SK-N-SH treated with all-trans-retinoic acid at 6 μM for 48 hours (cell line): ENCODE measurements around the gene MAMSTR.
A peak's percentile ranks its signal among the peaks of the same experiment; 100 is the strongest.

Experiments
- ATAC-seq: fragments of 200-7000 bp; cut with Tn5 transposase; 3 replicates; pipeline ENCODE4 v1.9.1; 2020; ENCODE audit warnings: mild to moderate bottlenecking, moderate library complexity
- ARNTL ChIP-seq: fragments of 450-650 bp; formaldehyde crosslinking; IDR thresholded peaks from 2 replicates; pipeline ENCODE4 v1.5.0; 2020; ENCODE audit warnings: low read depth, mild to moderate bottlenecking, moderate library complexity, borderline replicate concordance
- CSDC2 ChIP-seq: fragments of 250-450 bp; sonication (Bioruptor Pico); IDR thresholded peaks from 2 replicates; pipeline ENCODE4 v1.5.0; 2020; ENCODE audit warnings: mild to moderate bottlenecking, moderate library complexity
- GLIS3 ChIP-seq: fragments of 250-450 bp; sonication (Bioruptor Pico); IDR thresholded peaks from 2 replicates; pipeline ENCODE4 v1.5.0; 2020; ENCODE audit warnings: mild to moderate bottlenecking, moderate library complexity
- ISL1 ChIP-seq: fragments of 250-450 bp; sonication (Bioruptor Pico); IDR thresholded peaks from 2 replicates; pipeline ENCODE4 v2.1.2; 2022; ENCODE audit warnings: mild to moderate bottlenecking, moderate library complexity
- OSR1 ChIP-seq: fragments of 250-450 bp; sonication (Bioruptor Pico); IDR thresholded peaks from 2 replicates; pipeline ENCODE4 v1.8.0; 2022; ENCODE audit warnings: moderate library complexity, mild to moderate bottlenecking, inconsistent platforms
- PPARA ChIP-seq: fragments of 250-450 bp; sonication (Bioruptor Pico); IDR thresholded peaks from 2 replicates; pipeline ENCODE4 v1.5.0; 2020; ENCODE audit warnings: mild to moderate bottlenecking, borderline replicate concordance
- RARB ChIP-seq: fragments of 250-450 bp; sonication (Bioruptor Pico); IDR thresholded peaks from 2 replicates; pipeline ENCODE4 v1.8.0; 2021; ENCODE audit warnings: mild to moderate bottlenecking, moderate library complexity
- SNAI2 ChIP-seq: fragments of 250-450 bp; sonication (Bioruptor Pico); IDR thresholded peaks from 2 replicates; pipeline ENCODE4 v1.5.0; 2020; ENCODE audit warnings: mild to moderate bottlenecking, moderate library complexity
- TCF4 ChIP-seq: fragments of 250-450 bp; sonication (Bioruptor Pico); IDR thresholded peaks from 2 replicates; pipeline ENCODE4 v1.8.0; 2021; ENCODE audit warnings: mild to moderate bottlenecking, moderate library complexity, borderline replicate concordance
- TOX ChIP-seq: fragments of 250-450 bp; sonication (Bioruptor Pico); IDR thresholded peaks from 2 replicates; pipeline ENCODE4 v1.8.0; 2021; ENCODE audit warnings: mild to moderate bottlenecking, moderate library complexity, borderline replicate concordance
- ZC3H10 ChIP-seq: fragments of 250-450 bp; sonication (Bioruptor Pico); IDR thresholded peaks from 2 replicates; pipeline ENCODE4 v1.5.1; 2021; ENCODE audit warnings: mild to moderate bottlenecking, moderate library complexity
- ZFP3 ChIP-seq: fragments of 250-450 bp; sonication (Bioruptor Pico); IDR thresholded peaks from 2 replicates; pipeline ENCODE4 v1.5.0; 2020; ENCODE audit warnings: mild to moderate bottlenecking, moderate library complexity
- ZFP30 ChIP-seq: fragments of 450-650 bp; formaldehyde crosslinking; IDR thresholded peaks from 2 replicates; pipeline ENCODE4 v1.5.0; 2022; ENCODE audit warnings: mild to moderate bottlenecking, moderate library complexity
- ZNF565 ChIP-seq: fragments of 450-650 bp; formaldehyde crosslinking; conservative IDR thresholded peaks from 2 replicates; pipeline ENCODE4 v1.5.0; 2020; ENCODE audit warnings: low read depth, mild to moderate bottlenecking, moderate library complexity
- ZNF70 ChIP-seq: fragments of 450-650 bp; formaldehyde crosslinking; IDR thresholded peaks from 2 replicates; pipeline ENCODE4 v1.5.0; 2020; ENCODE audit warnings: mild to moderate bottlenecking, moderate library complexity
- TF ChIP-seq, protein P1 (sequence below): fragments of 250-450 bp; sonication (Bioruptor Pico); IDR thresholded peaks from 2 replicates; pipeline ENCODE4 v1.5.1; 2021; ENCODE audit warnings: mild to moderate bottlenecking, moderate library complexity
- TF ChIP-seq, protein P2 (sequence below): fragments of 250-450 bp; sonication (Bioruptor Pico); IDR thresholded peaks from 2 replicates; pipeline ENCODE4 v1.5.1; 2020; ENCODE audit warnings: low read depth, mild to moderate bottlenecking, moderate library complexity

Gene MAMSTR

DNA sequence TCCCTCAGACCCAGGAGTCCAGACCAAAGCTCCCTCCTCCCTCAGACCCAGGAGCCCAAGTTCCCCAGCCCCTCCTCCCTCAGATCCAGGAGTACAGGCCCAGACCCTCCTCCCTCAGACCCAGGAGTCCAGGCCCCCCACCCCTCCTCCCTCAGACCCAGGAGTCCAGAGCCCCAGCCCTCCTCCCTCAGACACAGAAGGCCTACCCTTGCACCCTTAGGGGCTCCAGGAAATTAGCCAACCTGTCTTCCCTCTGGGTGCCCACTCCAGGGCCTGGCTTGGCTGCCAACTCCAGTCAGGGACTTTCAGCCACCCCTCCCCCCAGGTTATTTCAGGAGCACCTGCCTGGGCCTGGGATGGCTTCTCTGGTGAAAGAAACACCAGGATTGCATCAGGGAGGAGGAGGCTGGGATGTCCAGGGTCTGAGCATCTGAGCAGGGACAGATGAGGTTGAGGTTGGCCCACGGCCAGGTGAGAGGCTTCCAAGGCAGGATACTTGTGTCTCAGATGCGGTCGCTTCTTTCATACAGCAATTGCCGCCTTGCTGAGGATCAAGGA is 35.6 kb upstream of the MAMSTR start, which contains the start of gene FGF21:
Gene FGF21 (plus strand): TSS at position 441 of the 558 bp plus-strand sequence. CDS start 713 bp downstream, outside the sequence.
- no peak for TF ChIP-seq PPARA (CRISPR knock-in tag)
- no peak for ATAC-seq

- TF ChIP-seq ZC3H10 (CRISPR knock-in tag) (no peak), GLIS3 (CRISPR knock-in tag) (no peak), SNAI2 (CRISPR knock-in tag) (no peak), TOX (CRISPR knock-in tag) (no peak), ZNF565 (CRISPR knock-in tag) (no peak), ZFP3 (no peak), ZNF70 (CRISPR knock-in tag) (no peak), ZFP30 (CRISPR knock-in tag) (no peak)
- TF ChIP-seq, protein P1, sequence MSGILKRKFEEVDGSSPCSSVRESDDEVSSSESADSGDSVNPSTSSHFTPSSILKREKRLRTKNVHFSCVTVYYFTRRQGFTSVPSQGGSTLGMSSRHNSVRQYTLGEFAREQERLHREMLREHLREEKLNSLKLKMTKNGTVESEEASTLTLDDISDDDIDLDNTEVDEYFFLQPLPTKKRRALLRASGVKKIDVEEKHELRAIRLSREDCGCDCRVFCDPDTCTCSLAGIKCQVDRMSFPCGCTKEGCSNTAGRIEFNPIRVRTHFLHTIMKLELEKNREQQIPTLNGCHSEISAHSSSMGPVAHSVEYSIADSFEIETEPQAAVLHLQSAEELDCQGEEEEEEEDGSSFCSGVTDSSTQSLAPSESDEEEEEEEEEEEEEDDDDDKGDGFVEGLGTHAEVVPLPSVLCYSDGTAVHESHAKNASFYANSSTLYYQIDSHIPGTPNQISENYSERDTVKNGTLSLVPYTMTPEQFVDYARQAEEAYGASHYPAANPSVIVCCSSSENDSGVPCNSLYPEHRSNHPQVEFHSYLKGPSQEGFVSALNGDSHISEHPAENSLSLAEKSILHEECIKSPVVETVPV (CRISPR knock-in tag), result no peak
- TF ChIP-seq, protein P2, sequence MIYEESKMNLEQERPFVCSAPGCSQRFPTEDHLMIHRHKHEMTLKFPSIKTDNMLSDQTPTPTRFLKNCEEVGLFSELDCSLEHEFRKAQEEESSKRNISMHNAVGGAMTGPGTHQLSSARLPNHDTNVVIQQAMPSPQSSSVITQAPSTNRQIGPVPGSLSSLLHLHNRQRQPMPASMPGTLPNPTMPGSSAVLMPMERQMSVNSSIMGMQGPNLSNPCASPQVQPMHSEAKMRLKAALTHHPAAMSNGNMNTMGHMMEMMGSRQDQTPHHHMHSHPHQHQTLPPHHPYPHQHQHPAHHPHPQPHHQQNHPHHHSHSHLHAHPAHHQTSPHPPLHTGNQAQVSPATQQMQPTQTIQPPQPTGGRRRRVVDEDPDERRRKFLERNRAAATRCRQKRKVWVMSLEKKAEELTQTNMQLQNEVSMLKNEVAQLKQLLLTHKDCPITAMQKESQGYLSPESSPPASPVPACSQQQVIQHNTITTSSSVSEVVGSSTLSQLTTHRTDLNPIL (CRISPR knock-in tag), result no peak
- TF ChIP-seq, all 23 proteins: peak for 0
- peak; percentile 82 for ATAC-seq
Observed at GRCh38 chr19:48752496-48753365, 33.2 kb upstream of the MAMSTR start, which contains the start of gene FUT1. Gene FUT1 (minus strand): TSS chr19:48752641. CDS start chr19:48751281, 1,360 bp downstream.

DNA sequence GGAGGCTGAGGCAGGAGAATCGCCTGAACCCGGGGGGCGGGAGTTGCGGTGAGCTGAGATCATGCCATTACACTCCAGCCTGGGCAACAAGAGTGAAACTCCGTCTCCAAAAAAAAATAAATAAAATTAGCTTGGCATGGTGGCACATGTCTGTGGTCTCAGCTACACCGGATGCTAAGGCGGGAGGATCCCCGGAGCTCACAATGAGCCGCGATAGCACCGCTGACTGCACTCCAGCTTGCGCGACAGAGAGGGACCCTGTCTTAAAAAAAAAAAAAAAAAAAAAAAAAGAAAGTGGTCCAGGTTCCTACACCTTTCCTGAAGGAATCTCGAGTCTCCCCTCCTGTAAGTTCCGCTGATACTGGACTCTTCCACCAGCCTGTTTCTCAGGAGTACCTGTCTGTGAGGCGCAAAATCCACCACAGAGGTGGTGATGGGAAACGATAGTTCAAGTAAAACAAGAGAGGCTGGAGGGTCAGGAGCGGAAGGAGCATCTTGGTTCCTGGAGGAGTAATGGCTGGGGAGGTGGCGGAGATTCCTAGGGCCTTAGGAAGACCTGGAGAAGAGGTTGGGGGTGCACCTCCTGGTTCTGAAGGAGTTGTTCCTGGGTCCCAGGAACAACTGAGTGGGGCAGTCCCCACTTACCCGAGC is 32.4 kb upstream of the MAMSTR start:
- no peak for TF ChIP-seq ZFP30 (CRISPR knock-in tag)
- TF ChIP-seq ISL1 (CRISPR knock-in tag), result no peak
- no peak for TF ChIP-seq PPARA (CRISPR knock-in tag)
- no peak for TF ChIP-seq CSDC2 (CRISPR knock-in tag)
- TF ChIP-seq OSR1 (CRISPR knock-in tag), result no peak
- TF ChIP-seq, protein P1 (CRISPR knock-in tag), result no peak
- no peak for TF ChIP-seq ZFP3
- no peak for TF ChIP-seq TCF4 (CRISPR knock-in tag)
- TF ChIP-seq, all 23 proteins: peak for 0
- ATAC-seq, result no peak

DNA sequence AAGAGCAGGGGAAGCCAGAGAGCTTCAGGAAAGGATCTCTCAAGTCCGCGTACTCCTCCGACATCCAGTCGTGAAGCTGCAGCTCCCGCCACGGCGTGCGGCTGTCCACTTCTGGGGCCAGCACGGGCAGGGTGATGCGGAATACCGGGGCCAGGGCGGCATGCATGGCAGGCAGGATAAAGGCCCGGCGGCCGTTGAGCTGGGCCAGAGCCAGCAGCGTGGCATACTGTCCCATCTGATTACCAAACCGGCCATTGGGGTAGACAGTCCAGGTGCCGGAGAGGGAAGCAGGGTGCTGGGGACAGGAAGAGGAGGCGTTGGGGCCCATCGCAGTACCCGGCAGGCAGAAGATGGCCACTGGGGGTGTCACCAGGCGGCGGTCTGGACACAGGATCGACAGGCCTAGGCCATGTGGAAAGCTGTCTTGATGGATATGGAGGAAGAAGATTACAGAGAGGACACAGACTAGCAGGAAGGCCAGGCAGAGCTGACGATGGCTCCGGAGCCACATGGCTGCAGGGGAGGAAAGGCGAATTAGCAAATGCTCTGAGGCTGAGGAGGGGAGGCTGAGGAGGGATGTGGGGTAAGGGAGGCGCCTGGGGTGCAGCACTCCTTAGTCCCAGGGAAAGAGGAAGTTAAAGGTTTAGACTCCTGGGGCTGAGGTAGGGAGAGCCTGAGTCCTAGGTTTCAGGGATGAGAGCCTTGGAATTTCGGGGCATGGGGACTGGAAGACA is 31.4 kb upstream of the MAMSTR start:
- ATAC-seq, result no peak
- TF ChIP-seq ISL1 (CRISPR knock-in tag), result no peak
- TF ChIP-seq ZC3H10 (CRISPR knock-in tag), result no peak
- TF ChIP-seq ARNTL (CRISPR knock-in tag), result no peak

DNA sequence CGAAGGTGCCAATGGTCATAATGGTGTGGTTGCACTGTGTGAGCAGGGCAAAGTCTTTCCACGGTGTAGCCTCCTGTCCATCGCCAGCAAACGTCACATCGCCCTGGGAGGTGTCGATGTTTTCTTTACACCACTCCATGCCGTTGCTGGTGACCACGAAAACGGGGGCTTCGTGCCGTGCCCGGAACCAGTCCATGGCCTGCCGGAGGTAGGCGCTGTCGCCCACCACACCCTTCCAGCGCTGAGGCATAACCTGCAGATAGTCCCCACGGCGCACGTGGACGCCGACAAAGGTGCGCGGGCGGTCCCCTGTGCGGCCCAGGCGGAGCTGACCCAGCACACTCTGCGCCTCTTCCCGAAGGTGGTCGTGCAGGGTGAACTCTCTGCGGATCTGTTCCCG is 30.8 kb upstream of the MAMSTR start:
- no peak for TF ChIP-seq RARB (CRISPR knock-in tag)

More for the DNA sequence above, 30.8 kb upstream of the MAMSTR start:
- no peak for ATAC-seq
